Calu3 (cell line): Measurements from ENCODE around the gene OLFML2B. TPM values are rescaled to one million over a fixed set of nuclear protein-coding genes. Genes with fewer than 3 reads are reported as not detected.

Source experiments
- BruUV-seq: library from RNA; stranded (reverse); fragments of 400-500 nt; replicated peaks from 2 replicates; lab custom pipeline; 2021; lab: Mats Ljungman, UMichigan
- CTCF ChIA-PET: fragments of 300-600 bp; sonication (Branson Sonifier 250); formaldehyde crosslinking; loops from one replicate; lab custom pipeline; 2022; ENCODE audit warnings: antibody characterized with exemption; lab: Charles Lee
- DNase-seq: peaks from one replicate; pipeline ENCODE4 v3.0.0; 2022
- H3K27ac Mint-ChIP-seq: one replicate; pipeline ENCODE4 v1.8.0; 2022; ENCODE audit warnings: mixed read lengths; ENCODE audit not compliant: unreplicated experiment
- H3K27me3 Mint-ChIP-seq: one replicate; pipeline ENCODE4 v1.8.0; 2022; ENCODE audit warnings: mixed read lengths; ENCODE audit not compliant: unreplicated experiment
- H3K36me3 Mint-ChIP-seq: one replicate; pipeline ENCODE4 v1.8.0; 2022; ENCODE audit warnings: mild to moderate bottlenecking, moderate library complexity, mixed read lengths; ENCODE audit not compliant: insufficient read depth, unreplicated experiment
- H3K4me1 Mint-ChIP-seq: one replicate; pipeline ENCODE4 v1.8.0; 2022; ENCODE audit warnings: mild to moderate bottlenecking, low read depth, mixed read lengths; ENCODE audit not compliant: unreplicated experiment
- H3K4me3 Mint-ChIP-seq: one replicate; pipeline ENCODE4 v1.8.0; 2022; ENCODE audit warnings: mild to moderate bottlenecking, low read depth, moderate library complexity, mixed read lengths; ENCODE audit not compliant: unreplicated experiment
- H3K9me3 Mint-ChIP-seq: one replicate; pipeline ENCODE4 v1.8.0; 2022; ENCODE audit warnings: low read depth, mixed read lengths; ENCODE audit not compliant: unreplicated experiment
- CTCF ChIP-seq: fragments of 200-600 bp; IDR thresholded peaks from one replicate; pipeline ENCODE4 v1.8.0; 2022; ENCODE audit warnings: antibody characterized with exemption; ENCODE audit not compliant: unreplicated experiment
- intact Hi-C: fragments of 100-400 bp; cut with micrococcal nuclease; formaldehyde crosslinking; loops from one replicate; pipeline ENCODE4 v1.10.0; 2022; ENCODE audit not compliant: unreplicated experiment
- total RNA-seq: library from RNA; stranded (reverse); gene quantifications from 2 replicates; pipeline ENCODE4 v1.2.3, GENCODE V29; 2022

Gene OLFML2B
- total RNA-seq, 1 experiment from 2014 or later, result not detected

- Mint-ChIP-seq H3K4me3 (peak overlapping the region; percentile 97), H3K27ac (peak overlapping the region; percentile 50), H3K36me3 (peaks cover 15% of the 10 kb centered on the region), H3K4me1 (peaks cover 16% of the 10 kb centered on the region), H3K27me3 (peaks cover 71% of the 10 kb centered on the region), H3K9me3 (peaks cover 5% of the 10 kb centered on the region)
- no peak for DNase-seq
- intact Hi-C loops, result no loop called here
- no TSS peak for BruUV-seq
- TF ChIP-seq CTCF, result peak; percentile 3
- CTCF ChIA-PET, result interaction anchor here (0.8 to 2.3 kb wide), 3 partner anchors 14 to 267 kb away, joined by 3 to 15 read pairs (median 15); no protein-coding TSS in a partner anchor
Observed at GRCh38 chr1:162023181-162023546, 505 bp downstream of the OLFML2B start.

GRCh38 chr1:162022626-162023025 is 1.0 kb downstream of the OLFML2B start:
- BruUV-seq, result no TSS peak
- peaks cover 16% of the 10 kb centered on the region for H3K4me1 Mint-ChIP-seq
- peaks cover 74% of the 10 kb centered on the region for H3K27me3 Mint-ChIP-seq
- peaks cover 5% of the 10 kb centered on the region for H3K9me3 Mint-ChIP-seq
- intact Hi-C loops, result no loop called here
- H3K36me3 Mint-ChIP-seq, result peaks cover 15% of the 10 kb centered on the region
- CTCF ChIA-PET, result interaction anchor here (2.3 kb wide), 1 partner anchor 14 kb away, joined by 15 read pairs; no protein-coding TSS in a partner anchor
- no peak for DNase-seq
- H3K27ac Mint-ChIP-seq, result no peak overlapping the region
- peak overlapping the region; percentile 97 for H3K4me3 Mint-ChIP-seq
- TF ChIP-seq CTCF, result no peak

GRCh38 chr1:162021124-162021523 is 2.5 kb downstream of the OLFML2B start:
- intact Hi-C loops, result no loop called here
- no peak overlapping the region for H3K4me3 Mint-ChIP-seq
- peaks cover 74% of the 10 kb centered on the region for H3K27me3 Mint-ChIP-seq
- CTCF ChIA-PET, result no interaction called here
- H3K27ac Mint-ChIP-seq, result no peak overlapping the region
- H3K36me3 Mint-ChIP-seq, result peaks cover 15% of the 10 kb centered on the region
- no peaks in the 10 kb centered on the region for H3K9me3 Mint-ChIP-seq
- no peak for DNase-seq
- BruUV-seq, result no TSS peak
- no peak for TF ChIP-seq CTCF
- peaks cover 16% of the 10 kb centered on the region for H3K4me1 Mint-ChIP-seq

- Mint-ChIP-seq H3K36me3 (peaks cover 15% of the 10 kb centered on the region), H3K27me3 (peaks cover 74% of the 10 kb centered on the region), H3K4me1 (peaks cover 16% of the 10 kb centered on the region), H3K27ac (no peak overlapping the region), H3K4me3 (no peak overlapping the region), H3K9me3 (no peaks in the 10 kb centered on the region)
- CTCF ChIA-PET, result interaction anchor here (0.6 kb wide), 1 partner anchor 282 kb away, joined by 3 read pairs; no protein-coding TSS in a partner anchor
- intact Hi-C loops, result no loop called here
- BruUV-seq, result no TSS peak
- no peak for TF ChIP-seq CTCF
- DNase-seq, result no peak
Observed at GRCh38 chr1:162020150-162020549, 3.5 kb downstream of the OLFML2B start.
